ENCODE results near the gene TTC34. TPM values are rescaled to one million over a fixed set of nuclear protein-coding genes. Genes with fewer than 3 reads are reported as not detected.

The TTC34 gene
- polyA plus RNA-seq, 1 of the 3 experiments (the other 2 are of a cell fraction): 0.16 TPM

- H2AFZ ChIP-seq (ENCODE audit: low read depth): no peak overlapping the region
- ChIA-PET CTCF (no interaction called here), POLR2A (no interaction called here)
- H3K36me3 ChIP-seq (replicated peaks in 1 of 2; ENCODE audit: control insufficient read depth in 1 of 2, insufficient read depth in 2 of 2, low read length in 1 of 2): no peaks in the 10 kb centered on the region
- DNase-seq: no peak
- WGBS (ENCODE audit: low lambda C conversion rate): 41% methylated on average over 15 of the region's 24 CpGs
- H3K27me3 ChIP-seq (ENCODE audit: insufficient read depth): peaks cover 13% of the 10 kb centered on the region; the same call in 1 of the 2 replicates
- no peaks in the 10 kb centered on the region for H3K79me2 ChIP-seq (ENCODE audit: insufficient read depth)
- no peak overlapping the region for H3K4me2 ChIP-seq
- H3K4me3 ChIP-seq (ENCODE audit: low read depth in 2 of 2, low read length in 1 of 2): no peak overlapping the region
- H3F3A ChIP-seq (replicated peaks; ENCODE audit: insufficient read depth): peaks cover 5% of the 10 kb centered on the region
- H4K20me1 ChIP-seq (ENCODE audit: insufficient read depth): no peaks in the 10 kb centered on the region
- H3K9me2 ChIP-seq: no peaks in the 10 kb centered on the region
- no peak overlapping the region for H3K9ac ChIP-seq
- H3K9me3 ChIP-seq: no peaks in the 10 kb centered on the region
- no peak overlapping the region for H3K27ac ChIP-seq (ENCODE audit: low read depth in 2 of 2, low read length in 1 of 2)
- no peaks in the 10 kb centered on the region for H3K4me1 ChIP-seq (ENCODE audit: control insufficient read depth in 1 of 2, insufficient read depth in 2 of 2, low read depth in 1 of 2, low read length in 1 of 2)
- TF ChIP-seq ELF1 (IDR thresholded peaks at IDR 0.05) (no peak), FOSL2 (IDR thresholded peaks at IDR 0.05; ENCODE audit: borderline replicate concordance, low read depth) (no peak), ZBTB33 (IDR thresholded peaks at IDR 0.05; ENCODE audit: borderline replicate concordance, low read depth) (no peak), GATA2 (CRISPR knock-in tag; IDR thresholded peaks at IDR 0.05) (no peak), GABPA (IDR thresholded peaks at IDR 0.05; ENCODE audit: low read depth) (no peak), POLR2AphosphoS5 (IDR thresholded peaks at IDR 0.05; ENCODE audit: low read depth, low read length) (no peak), SIN3A (IDR thresholded peaks at IDR 0.05; ENCODE audit: borderline replicate concordance, low read depth, low read length) (no peak), MEF2A (IDR thresholded peaks at IDR 0.05; ENCODE audit: borderline replicate concordance, low read depth) (no peak), YY1 (IDR thresholded peaks at IDR 0.05; ENCODE audit: low read depth) (no peak)
- TF ChIP-seq, protein P1, sequence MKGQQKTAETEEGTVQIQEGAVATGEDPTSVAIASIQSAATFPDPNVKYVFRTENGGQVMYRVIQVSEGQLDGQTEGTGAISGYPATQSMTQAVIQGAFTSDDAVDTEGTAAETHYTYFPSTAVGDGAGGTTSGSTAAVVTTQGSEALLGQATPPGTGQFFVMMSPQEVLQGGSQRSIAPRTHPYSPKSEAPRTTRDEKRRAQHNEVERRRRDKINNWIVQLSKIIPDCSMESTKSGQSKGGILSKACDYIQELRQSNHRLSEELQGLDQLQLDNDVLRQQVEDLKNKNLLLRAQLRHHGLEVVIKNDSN (IDR thresholded peaks at IDR 0.05; ENCODE audit: borderline replicate concordance, low read depth): no peak
Observed at GRCh38 chr1:2631136-2632050, 170.1 kb downstream of the TTC34 start.

DNA sequence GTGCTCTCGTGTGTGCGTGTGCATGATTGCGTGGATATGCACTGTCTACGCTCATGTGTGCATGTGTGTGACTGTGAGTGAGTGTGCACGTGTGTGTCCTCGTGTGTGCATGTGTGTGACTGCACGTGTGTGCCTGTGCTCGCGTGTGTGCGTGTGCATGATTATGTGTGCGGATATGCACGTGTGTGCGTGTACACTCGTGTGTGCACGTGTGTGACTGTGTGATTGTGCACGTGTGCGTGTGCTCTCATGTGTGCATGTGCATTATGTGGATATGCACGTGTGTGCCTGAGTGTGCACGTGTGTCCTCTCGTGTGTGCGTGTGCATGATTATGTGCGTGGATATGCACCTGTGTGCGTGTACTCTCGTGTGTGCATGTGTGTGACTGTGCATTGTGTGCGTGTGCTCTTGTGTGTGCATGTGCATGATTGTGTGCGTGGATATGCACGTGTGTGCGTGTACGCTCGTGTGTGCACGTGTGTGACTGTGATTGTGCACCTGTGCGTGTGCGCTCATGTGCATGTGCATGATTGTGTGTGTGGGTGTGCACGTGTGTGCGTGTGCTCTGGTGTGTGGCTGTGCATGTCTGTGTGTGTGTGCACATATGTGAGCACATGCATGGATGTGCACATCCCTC lies 170.9 kb downstream of the TTC34 start:
- POLR2A ChIA-PET: no interaction called here
- DNase-seq: no peak
- no peak overlapping the region for H2AFZ ChIP-seq (ENCODE audit: low read depth)
- H4K20me1 ChIP-seq (ENCODE audit: insufficient read depth): no peaks in the 10 kb centered on the region
- H3K27ac ChIP-seq (ENCODE audit: low read depth in 2 of 2, low read length in 1 of 2): no peak overlapping the region
- H3K4me1 ChIP-seq (ENCODE audit: control insufficient read depth in 1 of 2, insufficient read depth in 2 of 2, low read depth in 1 of 2, low read length in 1 of 2): no peaks in the 10 kb centered on the region
- H3K4me3 ChIP-seq (ENCODE audit: low read depth in 2 of 2, low read length in 1 of 2): no peak overlapping the region
- no peaks in the 10 kb centered on the region for H3K79me2 ChIP-seq (ENCODE audit: insufficient read depth)
- no peak overlapping the region for H3K4me2 ChIP-seq
- H3K36me3 ChIP-seq (replicated peaks in 1 of 2; ENCODE audit: control insufficient read depth in 1 of 2, insufficient read depth in 2 of 2, low read length in 1 of 2): no peaks in the 10 kb centered on the region
- H3K27me3 ChIP-seq (ENCODE audit: insufficient read depth): peaks cover 13% of the 10 kb centered on the region; the same call in 1 of the 2 replicates
- peaks cover 5% of the 10 kb centered on the region for H3F3A ChIP-seq (replicated peaks; ENCODE audit: insufficient read depth)
- H3K9ac ChIP-seq: no peak overlapping the region
- 73% methylated on average over 32 of the region's 35 CpGs for WGBS (ENCODE audit: low lambda C conversion rate)
- CTCF ChIA-PET: no interaction called here
- H3K9me3 ChIP-seq: no peaks in the 10 kb centered on the region
- no peaks in the 10 kb centered on the region for H3K9me2 ChIP-seq
- TF ChIP-seq, protein P2, sequence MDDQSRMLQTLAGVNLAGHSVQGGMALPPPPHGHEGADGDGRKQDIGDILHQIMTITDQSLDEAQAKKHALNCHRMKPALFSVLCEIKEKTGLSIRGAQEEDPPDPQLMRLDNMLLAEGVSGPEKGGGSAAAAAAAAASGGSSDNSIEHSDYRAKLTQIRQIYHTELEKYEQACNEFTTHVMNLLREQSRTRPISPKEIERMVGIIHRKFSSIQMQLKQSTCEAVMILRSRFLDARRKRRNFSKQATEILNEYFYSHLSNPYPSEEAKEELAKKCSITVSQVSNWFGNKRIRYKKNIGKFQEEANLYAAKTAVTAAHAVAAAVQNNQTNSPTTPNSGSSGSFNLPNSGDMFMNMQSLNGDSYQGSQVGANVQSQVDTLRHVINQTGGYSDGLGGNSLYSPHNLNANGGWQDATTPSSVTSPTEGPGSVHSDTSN (IDR thresholded peaks at IDR 0.05): no peak
- TF ChIP-seq NRF1 (IDR thresholded peaks at IDR 0.05; ENCODE audit: low read depth, low read length) (no peak), RFX5 (IDR thresholded peaks at IDR 0.05; ENCODE audit: low read length) (no peak), JUND (IDR thresholded peaks at IDR 0.05) (no peak), ZBTB33 (IDR thresholded peaks at IDR 0.05; ENCODE audit: borderline replicate concordance, low read depth) (no peak), TCF12 (IDR thresholded peaks at IDR 0.05) (no peak), TEAD4 (IDR thresholded peaks at IDR 0.05; ENCODE audit: borderline replicate concordance, insufficient read depth) (no peak), POLR2AphosphoS5 (IDR thresholded peaks at IDR 0.05; ENCODE audit: low read depth, low read length) (no peak), MXI1 (IDR thresholded peaks at IDR 0.05; ENCODE audit: low read depth, low read length) (no peak), EP300 (IDR thresholded peaks at IDR 0.05; ENCODE audit: borderline replicate concordance in 1 of 2, low read depth in 1 of 2, low read length in 1 of 2) (no peak)
- TF ChIP-seq, protein P3, sequence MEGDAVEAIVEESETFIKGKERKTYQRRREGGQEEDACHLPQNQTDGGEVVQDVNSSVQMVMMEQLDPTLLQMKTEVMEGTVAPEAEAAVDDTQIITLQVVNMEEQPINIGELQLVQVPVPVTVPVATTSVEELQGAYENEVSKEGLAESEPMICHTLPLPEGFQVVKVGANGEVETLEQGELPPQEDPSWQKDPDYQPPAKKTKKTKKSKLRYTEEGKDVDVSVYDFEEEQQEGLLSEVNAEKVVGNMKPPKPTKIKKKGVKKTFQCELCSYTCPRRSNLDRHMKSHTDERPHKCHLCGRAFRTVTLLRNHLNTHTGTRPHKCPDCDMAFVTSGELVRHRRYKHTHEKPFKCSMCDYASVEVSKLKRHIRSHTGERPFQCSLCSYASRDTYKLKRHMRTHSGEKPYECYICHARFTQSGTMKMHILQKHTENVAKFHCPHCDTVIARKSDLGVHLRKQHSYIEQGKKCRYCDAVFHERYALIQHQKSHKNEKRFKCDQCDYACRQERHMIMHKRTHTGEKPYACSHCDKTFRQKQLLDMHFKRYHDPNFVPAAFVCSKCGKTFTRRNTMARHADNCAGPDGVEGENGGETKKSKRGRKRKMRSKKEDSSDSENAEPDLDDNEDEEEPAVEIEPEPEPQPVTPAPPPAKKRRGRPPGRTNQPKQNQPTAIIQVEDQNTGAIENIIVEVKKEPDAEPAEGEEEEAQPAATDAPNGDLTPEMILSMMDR (IDR thresholded peaks at IDR 0.05): no peak
